Loucy (cell line): ENCODE data around the gene TOMT.

Experiments
- H2AFZ ChIP-seq: fragments of 200-600 bp; sonication (generic); 2 replicates; pipeline ENCODE4 v1.6.0; 2016; ENCODE audit warnings: antibody characterized with exemption, mild to moderate bottlenecking, low read length, moderate library complexity
- H3F3A ChIP-seq: fragments of 200-600 bp; 2 replicates; pipeline ENCODE4 v1.6.0; 2016; ENCODE audit warnings: antibody characterized with exemption, low read depth, mild to moderate bottlenecking
- H3K27me3 ChIP-seq: fragments of 200-600 bp; sonication (generic); 2 replicates; pipeline ENCODE4 v1.6.1; 2014; ENCODE audit warnings: low read length, mild to moderate bottlenecking; ENCODE audit not compliant: insufficient read depth, poor library complexity, severe bottlenecking
- H3K36me3 ChIP-seq: fragments of 200-600 bp; sonication (generic); 2 replicates; pipeline ENCODE4 v1.6.1; 2016; ENCODE audit warnings: low read length; ENCODE audit not compliant: insufficient read depth
- H3K4me1 ChIP-seq: fragments of 200-600 bp; sonication (generic); 2 replicates; pipeline ENCODE4 v1.5.1; 2014; ENCODE audit warnings: low read length, mild to moderate bottlenecking; ENCODE audit not compliant: insufficient read depth, poor library complexity, severe bottlenecking
- H3K4me2 ChIP-seq: fragments of 200-600 bp; sonication (generic); 2 replicates; pipeline ENCODE4 v1.6.0; 2014; ENCODE audit warnings: antibody characterized with exemption, low read length, low read depth, mild to moderate bottlenecking; ENCODE audit not compliant: poor library complexity, severe bottlenecking
- H3K4me3 ChIP-seq: fragments of 200-600 bp; sonication (generic); 2 replicates; pipeline ENCODE4 v1.5.1; 2014; ENCODE audit warnings: low read length, mild to moderate bottlenecking, mixed read lengths; ENCODE audit not compliant: poor library complexity, severe bottlenecking
- H3K79me2 ChIP-seq: fragments of 200-600 bp; sonication (generic); 2 replicates; pipeline ENCODE4 v1.6.1; 2014; ENCODE audit warnings: low read length; ENCODE audit not compliant: insufficient read depth
- H3K9ac ChIP-seq: fragments of 200-600 bp; sonication (generic); 2 replicates; pipeline ENCODE4 v1.6.0; 2014; ENCODE audit warnings: mild to moderate bottlenecking, low read depth, low read length, moderate library complexity; ENCODE audit not compliant: poor library complexity, severe bottlenecking
- H3K9me2 ChIP-seq: fragments of 200-600 bp; sonication (generic); replicated peaks from 2 replicates; pipeline ENCODE4 v1.6.1; 2016; ENCODE audit warnings: low read depth, low read length, mixed read lengths
- H3K9me3 ChIP-seq: fragments of 200-600 bp; sonication (generic); 2 replicates; pipeline ENCODE4 v1.6.1; 2014; ENCODE audit warnings: mild to moderate bottlenecking, antibody characterized with exemption, low read length, low read depth; ENCODE audit not compliant: insufficient read depth
- H4K20me1 ChIP-seq: fragments of 200-600 bp; sonication (generic); 2 replicates; pipeline ENCODE4 v1.6.0; 2014; ENCODE audit warnings: antibody characterized with exemption, low read length, mild to moderate bottlenecking; ENCODE audit not compliant: insufficient read depth, poor library complexity, severe bottlenecking
- CTCF ChIP-seq: fragments of 200-600 bp; sonication (generic); conservative IDR thresholded peaks from 2 replicates; pipeline ENCODE4 v1.5.1; 2014; ENCODE audit warnings: mild to moderate bottlenecking, antibody characterized with exemption, low read length
- EZH2phosphoT487 ChIP-seq: fragments of 200-600 bp; IDR thresholded peaks from 2 replicates; pipeline ENCODE4 v1.6.1; 2018; ENCODE audit warnings: antibody characterized with exemption, mild to moderate bottlenecking, moderate library complexity, borderline replicate concordance

Gene TOMT

GRCh38 chr11:72124046-72124445 is 18.3 kb downstream of the TOMT start:
- Histone ChIP-seq H3F3A (no peaks in the 10 kb centered on the region), H3K79me2 (no peaks in the 10 kb centered on the region), H4K20me1 (no peaks in the 10 kb centered on the region), H3K36me3 (no peaks in the 10 kb centered on the region), H2AFZ (no peak overlapping the region), H3K9ac (no peak overlapping the region), H3K9me2 (no peaks in the 10 kb centered on the region), H3K4me1 (no peaks in the 10 kb centered on the region), H3K27me3 (no peaks in the 10 kb centered on the region), H3K4me2 (no peak overlapping the region), H3K9me3 (peaks cover 14% of the 10 kb centered on the region; the same call in 1 of the 2 replicates), H3K4me3 (no peak overlapping the region)
- TF ChIP-seq EZH2phosphoT487 = no peak
- no peak for TF ChIP-seq CTCF

DNA sequence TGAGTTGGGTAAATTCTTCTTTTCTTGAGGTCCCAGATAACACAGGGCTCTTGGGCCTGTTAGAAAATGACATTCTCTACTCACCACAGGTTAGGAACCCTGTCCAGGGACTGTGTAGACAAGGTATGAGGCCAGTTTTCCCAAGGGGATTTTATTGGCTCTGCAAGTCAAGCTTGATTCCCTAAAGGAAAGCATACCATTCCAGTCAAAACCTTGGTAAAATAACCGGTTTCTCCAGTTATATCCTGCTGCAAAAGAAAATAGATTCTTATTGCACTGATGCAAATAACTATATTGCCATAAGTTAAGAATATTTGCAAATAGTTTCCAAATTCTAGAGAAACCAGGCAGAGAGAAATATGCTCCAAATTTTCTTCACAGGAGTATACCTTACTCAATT is 20.2 kb downstream of the TOMT start:
- TF ChIP-seq EZH2phosphoT487 (no peak), CTCF (no peak)
- Histone ChIP-seq H4K20me1 (no peaks in the 10 kb centered on the region), H3K36me3 (no peaks in the 10 kb centered on the region), H3K79me2 (no peaks in the 10 kb centered on the region), H3K9me3 (peaks cover 14% of the 10 kb centered on the region; the same call in 1 of the 2 replicates), H3K4me3 (no peak overlapping the region), H3K9ac (no peak overlapping the region), H3K27me3 (no peaks in the 10 kb centered on the region), H3F3A (no peaks in the 10 kb centered on the region), H3K9me2 (no peaks in the 10 kb centered on the region), H2AFZ (no peak overlapping the region), H3K4me2 (no peak overlapping the region), H3K4me1 (no peaks in the 10 kb centered on the region)

DNA sequence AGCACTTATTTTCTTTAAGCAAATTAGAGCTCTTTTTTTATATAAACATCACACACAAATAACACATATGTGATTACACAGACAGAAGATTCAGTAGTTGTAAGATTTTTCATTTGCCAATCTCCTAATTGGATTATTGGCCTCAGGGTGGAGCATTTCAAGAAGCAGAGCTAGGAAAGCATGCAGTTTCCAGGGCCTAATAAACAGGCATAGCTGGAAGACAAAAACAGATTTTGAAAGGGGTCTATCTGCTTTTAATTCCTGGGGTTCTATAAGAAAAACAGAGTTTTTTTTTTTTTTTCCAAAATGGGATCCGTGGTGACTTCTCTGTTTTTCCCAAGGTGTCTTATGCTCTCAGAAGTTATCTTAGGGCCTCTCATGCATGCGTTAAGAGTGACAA is 22.2 kb downstream of the TOMT start:
- Histone ChIP-seq H3K9me2 (no peaks in the 10 kb centered on the region), H3K4me1 (no peaks in the 10 kb centered on the region), H3K79me2 (no peaks in the 10 kb centered on the region), H3K9ac (no peak overlapping the region), H3K4me3 (no peak overlapping the region), H2AFZ (no peak overlapping the region), H3K36me3 (no peaks in the 10 kb centered on the region), H3K9me3 (peaks cover 14% of the 10 kb centered on the region; the same call in 1 of the 2 replicates), H3K4me2 (no peak overlapping the region), H3F3A (no peaks in the 10 kb centered on the region), H3K27me3 (no peaks in the 10 kb centered on the region), H4K20me1 (no peaks in the 10 kb centered on the region)
- TF ChIP-seq EZH2phosphoT487 (no peak), CTCF (no peak)
